HepG2 (cell line): Measurements from ENCODE around the gene LTB4R. TPM values are rescaled to one million over a fixed set of nuclear protein-coding genes. Genes with fewer than 3 reads are reported as not detected.

Experiments used
- DMAP1 ChIP-seq: IDR thresholded peaks from 2 replicates; pipeline ENCODE4 v1.6.1; 2016
- DNMT3B ChIP-seq: conservative IDR thresholded peaks from 2 replicates; pipeline ENCODE4 v1.6.1; 2016; ENCODE audit warnings: missing biosample characterization, control low read depth
- FOSL1 ChIP-seq: sonication (generic); formaldehyde crosslinking; IDR thresholded peaks from 2 replicates; pipeline ENCODE4 v1.9.0; 2021; ENCODE audit warnings: missing genetic modification reagents, borderline replicate concordance
- FOXA1 ChIP-seq, 2 experiments: fragments of 450-650 bp in 1 of 2; sonication (generic) in 1 of 2; formaldehyde crosslinking in 1 of 2; IDR thresholded peaks; 2 replicates each; pipeline versions ENCODE4 v1.4.0 to v1.6.1; 2016 to 2020; ENCODE audit warnings: missing genetic modification reagents in 1 of 2
- FOXJ3 ChIP-seq: sonication (generic); formaldehyde crosslinking; IDR thresholded peaks from 2 replicates; pipeline ENCODE4 v1.4.0; 2020; ENCODE audit warnings: missing genetic modification reagents, mild to moderate bottlenecking, borderline replicate concordance
- FOXP1 ChIP-seq, 2 experiments: fragments of 450-650 bp in 1 of 2; IDR thresholded peaks; 2 replicates each; pipeline ENCODE4 v1.6.1; 2017 to 2018; ENCODE audit warnings: antibody characterized with exemption in 1 of 2
- HNF4G ChIP-seq, 2 experiments: sonication (generic) in 1 of 2; formaldehyde crosslinking in 1 of 2; IDR thresholded peaks; 2 replicates each; pipeline versions ENCODE4 v1.4.0 to v1.6.1; 2011 to 2020; ENCODE audit warnings: borderline replicate concordance in 2 of 2, low read depth in 2 of 2, mild to moderate bottlenecking in 2 of 2, low read length in 1 of 2, missing genetic modification reagents in 1 of 2, moderate library complexity in 1 of 2
- PHF20 ChIP-seq: sonication (generic); formaldehyde crosslinking; IDR thresholded peaks from 2 replicates; pipeline ENCODE4 v1.5.0; 2020; ENCODE audit warnings: mild to moderate bottlenecking, missing genetic modification reagents
- PHF5A ChIP-seq: IDR thresholded peaks from one replicate; pipeline ENCODE4 v1.6.1; 2018; ENCODE audit warnings: low read depth, missing genetic modification reagents; ENCODE audit not compliant: unreplicated experiment
- SNAI1 ChIP-seq: sonication (generic); formaldehyde crosslinking; IDR thresholded peaks from 2 replicates; pipeline ENCODE4 v1.5.0; 2020; ENCODE audit warnings: mild to moderate bottlenecking, missing genetic modification reagents, borderline replicate concordance
- SP4 ChIP-seq: sonication (generic); formaldehyde crosslinking; IDR thresholded peaks from 2 replicates; pipeline ENCODE4 v1.8.1; 2023; ENCODE audit warnings: mild to moderate bottlenecking, missing genetic modification reagents
- SPEN ChIP-seq: sonication (generic); formaldehyde crosslinking; IDR thresholded peaks from 2 replicates; pipeline ENCODE4 v1.5.1; 2020; ENCODE audit warnings: low read depth, mild to moderate bottlenecking, missing genetic modification reagents
- TFAP4 ChIP-seq: sonication (generic); IDR thresholded peaks from 2 replicates; pipeline ENCODE4 v1.6.1; 2016; ENCODE audit warnings: low read depth, borderline replicate concordance
- THAP11 ChIP-seq: IDR thresholded peaks from 2 replicates; pipeline ENCODE4 v1.6.1; 2016; ENCODE audit warnings: missing biosample characterization, missing genetic modification reagents
- ZBTB38 ChIP-seq: sonication (generic); formaldehyde crosslinking; IDR thresholded peaks from 2 replicates; pipeline ENCODE4 v1.5.1; 2020; ENCODE audit warnings: mild to moderate bottlenecking, missing genetic modification reagents
- ZBTB8A ChIP-seq: sonication (generic); formaldehyde crosslinking; IDR thresholded peaks from 2 replicates; pipeline ENCODE4 v1.4.0; 2020; ENCODE audit warnings: mild to moderate bottlenecking, low read depth, missing genetic modification reagents, borderline replicate concordance
- ZHX1 ChIP-seq: sonication (generic); formaldehyde crosslinking; IDR thresholded peaks from 2 replicates; pipeline ENCODE4 v1.8.1; 2022; ENCODE audit warnings: low read depth, mild to moderate bottlenecking, missing genetic modification reagents
- ZNF337 ChIP-seq: sonication (generic); formaldehyde crosslinking; IDR thresholded peaks from 2 replicates; pipeline ENCODE4 v1.5.1; 2020; ENCODE audit warnings: missing genetic modification reagents, low read depth, mild to moderate bottlenecking, borderline replicate concordance
- ZNF430 ChIP-seq: sonication (generic); formaldehyde crosslinking; IDR thresholded peaks from 2 replicates; pipeline ENCODE4 v1.9.0; 2021; ENCODE audit warnings: mild to moderate bottlenecking, missing genetic modification reagents
- ZNF512 ChIP-seq: sonication (generic); formaldehyde crosslinking; IDR thresholded peaks from 2 replicates; pipeline ENCODE4 v1.4.0; 2020; ENCODE audit warnings: mild to moderate bottlenecking, missing genetic modification reagents
- ZNF549 ChIP-seq: sonication (generic); formaldehyde crosslinking; IDR thresholded peaks from 2 replicates; pipeline ENCODE4 v1.5.0; 2020; ENCODE audit warnings: missing genetic modification reagents
- ZNF580 ChIP-seq: IDR thresholded peaks from 2 replicates; pipeline ENCODE4 v1.6.1; 2016; ENCODE audit warnings: low read depth, borderline replicate concordance
- ZSCAN31 ChIP-seq: sonication (generic); formaldehyde crosslinking; IDR thresholded peaks from 2 replicates; pipeline ENCODE4 v1.5.0; 2020; ENCODE audit warnings: low read depth, mild to moderate bottlenecking, missing genetic modification reagents
- polyA plus RNA-seq, 8 experiments: library from polyadenylated mRNA; depleted of rRNA in 3 of 8; stranded (reverse) in 7 of 8; unstranded in 1 of 8; fragments of >200 nt; fragmentation: Illumina TruSeq in 4 of 8; extraction: Trizol in 4 of 8; gene quantifications; 2 replicates each; pipeline versions ENCODE4 v1.2.1 to v1.2.3, GENCODE V29; 2011 to 2016; ENCODE audit warnings: low read depth in 4 of 8, missing spikeins in 1 of 8, mixed read lengths in 1 of 8; ENCODE audit not compliant: insufficient read depth in 1 of 8
- total RNA-seq, 5 experiments: library from RNA; depleted of rRNA; stranded (reverse); fragments of >200 nt; fragmentation: Illumina TruSeq; extraction: Trizol; gene quantifications; 2 replicates each; pipeline ENCODE4 v1.2.3, GENCODE V29; 2016; ENCODE audit warnings: low read depth in 1 of 5

LTB4R gene
- total and polyA plus RNA-seq, 2 of the 13 experiments (the other 11 are each of a cell fraction or from before 2014, with no cell fraction given) = 3.2 to 8.2 TPM

GRCh38 chr14:24366721-24367513 lies 55.6 kb downstream of the LTB4R start (continued):
- TF ChIP-seq ZNF512 (CRISPR knock-in tag) (peak; percentile 10; the same call in 1 of the 2 replicates), SP4 (0 out of 2 replicates have a peak, but pooled peaks have one; percentile 37), FOXJ3 (CRISPR knock-in tag) (no peak), FOXP1 (IDR thresholded peaks at IDR 0.05) (no peak), FOXP1 (CRISPR knock-in tag; IDR thresholded peaks at IDR 0.05) (0 out of 2 replicates have a peak, but pooled peaks have one; percentile 13), TFAP4 (peak; percentile 94), FOXA1 (IDR thresholded peaks at IDR 0.05) (no peak), FOXA1 (CRISPR knock-in tag; IDR thresholded peaks at IDR 0.05) (0 out of 2 replicates have a peak, but pooled peaks have one; percentile 36), ZBTB8A (0 out of 2 replicates have a peak, but pooled peaks have one; percentile 84), ZBTB38 (CRISPR knock-in tag) (peak; percentile 15; the same call in 1 of the 2 replicates), SPEN (CRISPR knock-in tag) (no peak; the same call in none of the 2 replicates), ZNF337 (peak; percentile 34; the same call in 1 of the 2 replicates), ZNF580 (CRISPR knock-in tag) (peak; percentile 65; the same call in 1 of the 2 replicates), HNF4G (IDR thresholded peaks at IDR 0.05; ENCODE audit: borderline replicate concordance, low read depth, low read length) (0 out of 2 replicates have a peak, but pooled peaks have one; percentile 29), HNF4G (CRISPR knock-in tag; IDR thresholded peaks at IDR 0.05; ENCODE audit: borderline replicate concordance, low read depth) (peak; percentile 60; the same call in 1 of the 2 replicates), PHF20 (CRISPR knock-in tag) (0 out of 2 replicates have a peak, but pooled peaks have one; percentile 55), THAP11 (CRISPR knock-in tag) (peak; percentile 51; the same call in 1 of the 2 replicates), SNAI1 (peak; percentile 60; the same call in 1 of the 2 replicates), DNMT3B (CRISPR knock-in tag) (no peak), ZHX1 (CRISPR knock-in tag) (no peak), DMAP1 (CRISPR knock-in tag) (0 out of 2 replicates have a peak, but pooled peaks have one; percentile 35), FOSL1 (CRISPR knock-in tag) (no peak), PHF5A (peak; percentile 75), ZNF549 (CRISPR knock-in tag) (no peak), ZSCAN31 (CRISPR knock-in tag) (no peak; the same call in 1 of the 2 replicates), ZNF430 (no peak; the same call in 1 of the 2 replicates)
